Astrocyte (in vitro differentiated cells and primary cell): Measurements from ENCODE around the gene FANCI. TPM values are rescaled to one million over a fixed set of nuclear protein-coding genes. Genes with fewer than 3 reads are reported as not detected.
"Not testable (repeated sequence)": the region's sequence is repeated elsewhere in the genome, so short reads cannot be mapped to it uniquely, and the experiment has no call there.

ENCODE experiments used
- DNase-seq: peaks from one replicate; pipeline ENCODE4 v3.0.0-alpha.2; 2010; ENCODE audit warnings: low read depth
- FAIRE-seq: peaks from 2 replicates; lab custom pipeline; 2011; peaks lifted over from hg19 to GRCh38; lab: Jason Lieb, UNC
- H2AFZ ChIP-seq: 2 replicates; pipeline ENCODE4 v1.6.0; 2012; ENCODE audit warnings: low read depth, low read length, inconsistent platforms
- H3K27ac ChIP-seq: 2 replicates; pipeline ENCODE4 v1.5.1; 2011; ENCODE audit warnings: low read depth, low read length, inconsistent platforms
- H3K27me3 ChIP-seq: 2 replicates; pipeline ENCODE4 v1.6.0; 2011; ENCODE audit warnings: low read length, inconsistent platforms; ENCODE audit not compliant: insufficient read depth
- H3K36me3 ChIP-seq: 2 replicates; pipeline ENCODE4 v1.5.1; 2011; ENCODE audit warnings: low read length, inconsistent platforms; ENCODE audit not compliant: insufficient read depth
- H3K4me1 ChIP-seq: 2 replicates; pipeline ENCODE4 v1.5.1; 2011; ENCODE audit warnings: low read length, inconsistent platforms; ENCODE audit not compliant: insufficient read depth
- H3K4me2 ChIP-seq: 2 replicates; pipeline ENCODE4 v1.6.0; 2012; ENCODE audit warnings: low read length, inconsistent platforms
- H3K4me3 ChIP-seq: 2 replicates; pipeline ENCODE4 v1.5.1; 2011; ENCODE audit warnings: low read depth, mild to moderate bottlenecking, low read length, inconsistent platforms; ENCODE audit not compliant: insufficient read depth
- H3K79me2 ChIP-seq: 2 replicates; pipeline ENCODE4 v1.6.0; 2012; ENCODE audit warnings: mild to moderate bottlenecking, low read length, inconsistent platforms; ENCODE audit not compliant: insufficient read depth
- H3K9ac ChIP-seq: 2 replicates; pipeline ENCODE4 v1.6.0; 2012; ENCODE audit warnings: mild to moderate bottlenecking, low read length, inconsistent platforms
- H3K9me3 ChIP-seq: 2 replicates; pipeline ENCODE4 v1.5.1; 2012; ENCODE audit warnings: low read depth, mild to moderate bottlenecking, low read length, inconsistent platforms; ENCODE audit not compliant: insufficient read depth
- H4K20me1 ChIP-seq: 2 replicates; pipeline ENCODE4 v1.6.0; 2012; ENCODE audit warnings: low read length, inconsistent platforms; ENCODE audit not compliant: insufficient read depth
- H3K27ac Mint-ChIP-seq: one replicate; pipeline ENCODE4 v1.8.0; 2021; ENCODE audit warnings: mild to moderate bottlenecking, mixed read lengths; ENCODE audit not compliant: unreplicated experiment
- H3K27me3 Mint-ChIP-seq: one replicate; pipeline ENCODE4 v1.8.0; 2021; ENCODE audit warnings: low read depth, mixed read lengths; ENCODE audit not compliant: unreplicated experiment
- H3K36me3 Mint-ChIP-seq: one replicate; pipeline ENCODE4 v1.8.0; 2021; ENCODE audit warnings: low read depth, mixed read lengths; ENCODE audit not compliant: unreplicated experiment
- H3K4me1 Mint-ChIP-seq: one replicate; pipeline ENCODE4 v1.8.0; 2021; ENCODE audit warnings: low read depth, mixed read lengths; ENCODE audit not compliant: unreplicated experiment
- H3K4me3 Mint-ChIP-seq: one replicate; pipeline ENCODE4 v1.8.0; 2021; ENCODE audit warnings: mild to moderate bottlenecking, moderate library complexity, mixed read lengths; ENCODE audit not compliant: unreplicated experiment
- H3K9me3 Mint-ChIP-seq: one replicate; pipeline ENCODE4 v1.8.0; 2021; ENCODE audit warnings: mild to moderate bottlenecking, mixed read lengths; ENCODE audit not compliant: unreplicated experiment
- CTCF ChIP-seq: IDR thresholded peaks from 2 replicates; pipeline ENCODE4 v1.5.1; 2011; ENCODE audit warnings: low read depth, mild to moderate bottlenecking, inconsistent platforms, low read length, moderate library complexity; ENCODE audit not compliant: insufficient read depth
- EZH2 ChIP-seq: IDR thresholded peaks from 2 replicates; pipeline ENCODE4 v1.6.1; 2012; ENCODE audit warnings: mild to moderate bottlenecking, low read length, inconsistent platforms; ENCODE audit not compliant: insufficient read depth
- total RNA-seq: library from RNA; stranded (reverse); gene quantifications from 2 replicates; pipeline ENCODE4 v1.2.1, GENCODE V29; 2021

Gene FANCI
- total RNA-seq, 1 donor from 2014 or later, result 10.6 TPM

DNA sequence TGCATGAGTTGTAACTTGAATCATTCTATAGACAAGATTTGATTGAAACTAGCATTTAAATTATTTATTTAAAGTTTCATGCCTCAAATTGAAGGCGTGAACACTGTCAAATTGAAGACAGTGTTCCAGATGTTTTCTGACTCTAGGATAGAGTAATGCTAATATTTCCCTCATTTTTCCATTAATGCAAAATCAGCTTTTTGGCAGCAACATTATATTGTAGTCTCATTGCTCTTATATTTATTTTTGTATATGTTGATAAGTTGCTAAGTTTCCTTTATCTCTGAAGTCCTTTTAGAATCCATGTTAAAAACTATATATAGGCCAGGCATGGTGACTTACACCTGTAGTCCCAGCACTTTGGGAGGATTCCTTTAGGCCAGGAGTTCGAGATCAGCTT is 4.8 kb downstream of the FANCI start:
- DNase-seq, result no peak
- TF ChIP-seq CTCF (no peak), EZH2 (no peak)
- peaks cover 3% of the 10 kb centered on the region for H3K4me1 Mint-ChIP-seq
- Histone ChIP-seq H2AFZ (no peak overlapping the region), H3K36me3 (no peaks in the 10 kb centered on the region), H3K4me2 (no peak overlapping the region), H4K20me1 (no peaks in the 10 kb centered on the region), H3K9me3 (no peaks in the 10 kb centered on the region), H3K27me3 (no peaks in the 10 kb centered on the region), H3K4me3 (no peak overlapping the region), H3K27ac (no peak overlapping the region), H3K4me1 (peaks cover 4% of the 10 kb centered on the region), H3K9ac (no peak overlapping the region), H3K79me2 (peaks cover 30% of the 10 kb centered on the region)
- H3K36me3 Mint-ChIP-seq, result no peaks in the 10 kb centered on the region
- H3K27ac Mint-ChIP-seq, result no peak overlapping the region
- FAIRE-seq, result no peak
- H3K9me3 Mint-ChIP-seq, result no peaks in the 10 kb centered on the region
- H3K4me3 Mint-ChIP-seq, result no peak overlapping the region
- no peaks in the 10 kb centered on the region for H3K27me3 Mint-ChIP-seq

- not testable (repeated sequence) for H3K4me1 Mint-ChIP-seq, FAIRE-seq, H3K27me3 ChIP-seq, H3K4me3 Mint-ChIP-seq, H3K4me2 ChIP-seq, H3K36me3 ChIP-seq, H2AFZ ChIP-seq, H3K27ac ChIP-seq, H3K9me3 Mint-ChIP-seq, H3K9ac ChIP-seq, H3K4me1 ChIP-seq, DNase-seq, H3K9me3 ChIP-seq, H4K20me1 ChIP-seq, H3K27ac Mint-ChIP-seq, H3K36me3 Mint-ChIP-seq, H3K27me3 Mint-ChIP-seq, H3K4me3 ChIP-seq
- H3K79me2 ChIP-seq, result peaks cover 23% of the 10 kb centered on the region
Measured at GRCh38 chr15:89250142-89250541, 6.4 kb downstream of the FANCI start.

- not testable (repeated sequence) for H3K4me1 Mint-ChIP-seq, H3K9ac ChIP-seq, H3K4me2 ChIP-seq, H3K27me3 ChIP-seq, H3K27me3 Mint-ChIP-seq, H3K36me3 Mint-ChIP-seq, H2AFZ ChIP-seq, H3K9me3 Mint-ChIP-seq, H3K4me3 ChIP-seq, H3K4me1 ChIP-seq, DNase-seq, H3K79me2 ChIP-seq, H4K20me1 ChIP-seq, H3K36me3 ChIP-seq, H3K9me3 ChIP-seq, H3K27ac Mint-ChIP-seq, H3K4me3 Mint-ChIP-seq, FAIRE-seq, H3K27ac ChIP-seq
Measured at GRCh38 chr15:89277281-89277680, 33.5 kb downstream of the FANCI start.

- Mint-ChIP-seq H3K4me1 (no peaks in the 10 kb centered on the region), H3K27me3 (no peaks in the 10 kb centered on the region), H3K9me3 (no peaks in the 10 kb centered on the region), H3K27ac (no peak overlapping the region), H3K36me3 (no peaks in the 10 kb centered on the region), H3K4me3 (no peak overlapping the region)
- Histone ChIP-seq H3K4me3 (no peak overlapping the region), H3K4me1 (no peaks in the 10 kb centered on the region), H2AFZ (no peak overlapping the region), H3K9me3 (no peaks in the 10 kb centered on the region), H3K9ac (no peak overlapping the region), H3K79me2 (no peaks in the 10 kb centered on the region), H3K27ac (no peak overlapping the region), H3K4me2 (no peak overlapping the region), H3K36me3 (peaks cover 6% of the 10 kb centered on the region), H3K27me3 (no peaks in the 10 kb centered on the region), H4K20me1 (no peaks in the 10 kb centered on the region)
- TF ChIP-seq EZH2 (no peak), CTCF (no peak)
- FAIRE-seq (no peak), DNase-seq (no peak)
Measured at GRCh38 chr15:89278307-89278706, 34.5 kb downstream of the FANCI start.
